Mucosa of stomach (tissue), 1 donor: Measurements from ENCODE around the gene GALNT5.

Experiments used
- H3K27me3 ChIP-seq: one replicate; pipeline ENCODE4 v1.7.0; 2013; ENCODE audit warnings: mild to moderate bottlenecking, low read length; ENCODE audit not compliant: control insufficient read depth, insufficient read depth
- H3K36me3 ChIP-seq: one replicate; pipeline ENCODE4 v1.7.0; 2013; ENCODE audit warnings: low read length; ENCODE audit not compliant: control insufficient read depth, insufficient read depth
- H3K4me1 ChIP-seq: one replicate; pipeline ENCODE4 v1.7.0; 2013; ENCODE audit warnings: mild to moderate bottlenecking, low read length; ENCODE audit not compliant: control insufficient read depth, insufficient read depth
- H3K4me3 ChIP-seq: one replicate; pipeline ENCODE4 v1.7.0; 2013; ENCODE audit warnings: low read length
- H3K9ac ChIP-seq: one replicate; pipeline ENCODE4 v1.7.0; 2013; ENCODE audit warnings: mild to moderate bottlenecking, low read length, moderate library complexity
- H3K9me3 ChIP-seq: one replicate; pipeline ENCODE4 v1.7.0; 2013; ENCODE audit warnings: mild to moderate bottlenecking, low read length, moderate library complexity; ENCODE audit not compliant: control insufficient read depth
- donor health status: Pancreatic carcinoma.

The GALNT5 gene

GRCh38 chr2:157322432-157322831, 64.9 kb downstream of the GALNT5 start:
- H3K9ac ChIP-seq, result no peak overlapping the region
- no peaks in the 10 kb centered on the region for H3K9me3 ChIP-seq
- no peaks in the 10 kb centered on the region for H3K36me3 ChIP-seq

GRCh38 chr2:157324331-157324843, 66.9 kb downstream of the GALNT5 start:
- Histone ChIP-seq H3K4me3 (no peak overlapping the region), H3K9ac (no peak overlapping the region), H3K4me1 (peaks cover 20% of the 10 kb centered on the region), H3K36me3 (no peaks in the 10 kb centered on the region), H3K27me3 (no peaks in the 10 kb centered on the region), H3K9me3 (no peaks in the 10 kb centered on the region)

More at GRCh38 chr2:157322432-157322831, 64.9 kb downstream of the GALNT5 start:
- H3K27me3 ChIP-seq, result no peaks in the 10 kb centered on the region
- no peak overlapping the region for H3K4me3 ChIP-seq
- H3K4me1 ChIP-seq, result peaks cover 9% of the 10 kb centered on the region

GRCh38 chr2:157325786-157326185, 68.3 kb downstream of the GALNT5 start, which contains the start of gene ERMN:
TSS of gene ERMN (minus strand) at chr2:157325824. CDS start at chr2:157325642, 182 bp downstream.
- Histone ChIP-seq H3K4me3 (no peak within 1 kb of the TSS), H3K9me3 (no peaks in the 10 kb centered on the region), H3K36me3 (no peaks in the 10 kb centered on the region), H3K4me1 (peaks cover 31% of the 10 kb centered on the region), H3K9ac (no peak within 1 kb of the TSS), H3K27me3 (no peaks in the 10 kb centered on the region)

- H3K9ac ChIP-seq, result no peak overlapping the region
- H3K9me3 ChIP-seq, result no peaks in the 10 kb centered on the region
- peaks cover 31% of the 10 kb centered on the region for H3K4me1 ChIP-seq
- H3K36me3 ChIP-seq, result no peaks in the 10 kb centered on the region
- no peak overlapping the region for H3K4me3 ChIP-seq
- H3K27me3 ChIP-seq, result no peaks in the 10 kb centered on the region
Measured at GRCh38 chr2:157326698-157327097, 69.2 kb downstream of the GALNT5 start.

- Histone ChIP-seq H3K4me3 (no peak overlapping the region), H3K9ac (no peak overlapping the region), H3K27me3 (no peaks in the 10 kb centered on the region), H3K9me3 (no peaks in the 10 kb centered on the region), H3K36me3 (no peaks in the 10 kb centered on the region), H3K4me1 (peaks cover 31% of the 10 kb centered on the region)
Measured at GRCh38 chr2:157327200-157327599, 69.7 kb downstream of the GALNT5 start.

- no peak overlapping the region for H3K4me3 ChIP-seq
- H3K4me1 ChIP-seq, result peaks cover 31% of the 10 kb centered on the region
- no peak overlapping the region for H3K9ac ChIP-seq
- H3K9me3 ChIP-seq, result no peaks in the 10 kb centered on the region
- no peaks in the 10 kb centered on the region for H3K36me3 ChIP-seq
- no peaks in the 10 kb centered on the region for H3K27me3 ChIP-seq
Measured at GRCh38 chr2:157327621-157328500, 70.4 kb downstream of the GALNT5 start.

GRCh38 chr2:157329524-157329923, 72.0 kb downstream of the GALNT5 start:
- H3K9ac ChIP-seq, result peak overlapping the region; percentile 6
- H3K9me3 ChIP-seq, result no peaks in the 10 kb centered on the region
- no peak overlapping the region for H3K4me3 ChIP-seq
- no peaks in the 10 kb centered on the region for H3K36me3 ChIP-seq
- H3K4me1 ChIP-seq, result peaks cover 24% of the 10 kb centered on the region
- no peaks in the 10 kb centered on the region for H3K27me3 ChIP-seq

- no peaks in the 10 kb centered on the region for H3K9me3 ChIP-seq
- H3K4me1 ChIP-seq, result peaks cover 15% of the 10 kb centered on the region
- H3K9ac ChIP-seq, result no peak overlapping the region
- H3K4me3 ChIP-seq, result no peak overlapping the region
- no peaks in the 10 kb centered on the region for H3K27me3 ChIP-seq
- no peaks in the 10 kb centered on the region for H3K36me3 ChIP-seq
Measured at GRCh38 chr2:157333304-157334047, 76.0 kb downstream of the GALNT5 start.

GRCh38 chr2:157334335-157334734, 76.8 kb downstream of the GALNT5 start:
- H3K27me3 ChIP-seq, result no peaks in the 10 kb centered on the region
- peaks cover 11% of the 10 kb centered on the region for H3K4me1 ChIP-seq
- H3K9ac ChIP-seq, result no peak overlapping the region
- H3K36me3 ChIP-seq, result no peaks in the 10 kb centered on the region
- no peak overlapping the region for H3K4me3 ChIP-seq
- no peaks in the 10 kb centered on the region for H3K9me3 ChIP-seq

- H3K9me3 ChIP-seq, result no peaks in the 10 kb centered on the region
- no peaks in the 10 kb centered on the region for H3K27me3 ChIP-seq
- H3K4me1 ChIP-seq, result peaks cover 8% of the 10 kb centered on the region
- H3K4me3 ChIP-seq, result no peak overlapping the region
- no peak overlapping the region for H3K9ac ChIP-seq
- H3K36me3 ChIP-seq, result no peaks in the 10 kb centered on the region
Measured at GRCh38 chr2:157334797-157335196, 77.3 kb downstream of the GALNT5 start.

GRCh38 chr2:157336137-157337010, 78.9 kb downstream of the GALNT5 start:
- no peaks in the 10 kb centered on the region for H3K9me3 ChIP-seq
- no peaks in the 10 kb centered on the region for H3K4me1 ChIP-seq
- H3K27me3 ChIP-seq, result no peaks in the 10 kb centered on the region
- H3K36me3 ChIP-seq, result no peaks in the 10 kb centered on the region
- no peak overlapping the region for H3K9ac ChIP-seq
- H3K4me3 ChIP-seq, result no peak overlapping the region
